Measurements from ENCODE around the gene CD72. TPM values are rescaled to one million over a fixed set of nuclear protein-coding genes. Genes with fewer than 3 reads are reported as not detected.

Gene CD72
- total and polyA plus RNA-seq, 7 donors = 0.36 to 42.1 (median 1.2) TPM

GRCh38 chr9:35636135-35636876 is 18.1 kb upstream of the CD72 start:
- intact Hi-C loops (cut with DNase I) = no loop called here
- Histone ChIP-seq H3K36me3 (no peaks in the 10 kb centered on the region), H3K27me3 (no peaks in the 10 kb centered on the region), H3K9me3 (no peaks in the 10 kb centered on the region), H3K27ac (peak overlapping the region in 2 of 4 donors; percentile 22 to 25), H3K4me1 (no peaks in the 10 kb centered on the region), H3K4me3 (no peak overlapping the region)
- 82 to 83% methylated on average over 9 of the region's 9 CpGs for WGBS, 2 donors
- TF ChIP-seq POLR2A (IDR thresholded peaks at IDR 0.05) = no peak
- TF ChIP-seq POLR2AphosphoS5 (IDR thresholded peaks at IDR 0.05) = no peak
- TF ChIP-seq CTCF (IDR thresholded peaks at IDR 0.05) = no peak
- no peak for TF ChIP-seq EP300 (IDR thresholded peaks at IDR 0.05)
- DNase-seq = peak; percentile 41

- Histone ChIP-seq H3K27ac (peak overlapping the region in 1 of 4 donors; percentile 25), H3K27me3 (no peaks in the 10 kb centered on the region), H3K36me3 (no peaks in the 10 kb centered on the region), H3K4me1 (no peaks in the 10 kb centered on the region), H3K4me3 (no peak overlapping the region), H3K9me3 (no peaks in the 10 kb centered on the region)
- no peak for TF ChIP-seq CTCF (IDR thresholded peaks at IDR 0.05)
- TF ChIP-seq POLR2AphosphoS5 (IDR thresholded peaks at IDR 0.05) = no peak
- TF ChIP-seq POLR2A (IDR thresholded peaks at IDR 0.05) = no peak
- TF ChIP-seq EP300 (IDR thresholded peaks at IDR 0.05) = no peak
- intact Hi-C loops (cut with DNase I) = no loop called here
- DNase-seq = no peak
These were observed 17.5 kb upstream of the CD72 start for GRCh38 chr9:35635730-35636129.

- Histone ChIP-seq H3K36me3 (no peaks in the 10 kb centered on the region), H3K9me3 (no peaks in the 10 kb centered on the region), H3K27ac (no peak overlapping the region), H3K4me1 (no peaks in the 10 kb centered on the region), H3K4me3 (no peak overlapping the region), H3K27me3 (no peaks in the 10 kb centered on the region)
- intact Hi-C loops (cut with DNase I) = no loop called here
- DNase-seq = no peak
- 88 to 91% methylated on average over 5 of the region's 5 CpGs for WGBS, 2 donors
- no peak for TF ChIP-seq POLR2A (IDR thresholded peaks at IDR 0.05)
- TF ChIP-seq CTCF (IDR thresholded peaks at IDR 0.05) = no peak
- TF ChIP-seq EP300 (IDR thresholded peaks at IDR 0.05) = no peak
- TF ChIP-seq POLR2AphosphoS5 (IDR thresholded peaks at IDR 0.05) = no peak
These were observed 11.4 kb upstream of the CD72 start for GRCh38 chr9:35629597-35629996.

- intact Hi-C loops (cut with DNase I) = no loop called here
These were observed 10.3 kb upstream of the CD72 start for GRCh38 chr9:35628389-35628991.

More at GRCh38 chr9:35628389-35628991, 10.3 kb upstream of the CD72 start:
- no peaks in the 10 kb centered on the region for H3K27me3 ChIP-seq
- H3K4me3 ChIP-seq = no peak overlapping the region
- no peaks in the 10 kb centered on the region for H3K4me1 ChIP-seq
- H3K27ac ChIP-seq = no peak overlapping the region
- no peaks in the 10 kb centered on the region for H3K9me3 ChIP-seq
- H3K36me3 ChIP-seq = no peaks in the 10 kb centered on the region
- no peak for TF ChIP-seq CTCF (IDR thresholded peaks at IDR 0.05)
- 95 to 97% methylated on average over 6 of the region's 6 CpGs for WGBS, 2 donors
- no peak for DNase-seq

Data from sigmoid colon (tissue), 7 donors.